ENCODE measurements around the gene FOXS1. TPM values are rescaled to one million over a fixed set of nuclear protein-coding genes. Genes with fewer than 3 reads are reported as not detected.
A peak's percentile ranks its signal among the peaks of the same experiment; 100 is the strongest.

The FOXS1 gene
- total and polyA plus RNA-seq, 9 donors = 0.40 to 5.0 (median 0.69) TPM; not detected in 2

DNA sequence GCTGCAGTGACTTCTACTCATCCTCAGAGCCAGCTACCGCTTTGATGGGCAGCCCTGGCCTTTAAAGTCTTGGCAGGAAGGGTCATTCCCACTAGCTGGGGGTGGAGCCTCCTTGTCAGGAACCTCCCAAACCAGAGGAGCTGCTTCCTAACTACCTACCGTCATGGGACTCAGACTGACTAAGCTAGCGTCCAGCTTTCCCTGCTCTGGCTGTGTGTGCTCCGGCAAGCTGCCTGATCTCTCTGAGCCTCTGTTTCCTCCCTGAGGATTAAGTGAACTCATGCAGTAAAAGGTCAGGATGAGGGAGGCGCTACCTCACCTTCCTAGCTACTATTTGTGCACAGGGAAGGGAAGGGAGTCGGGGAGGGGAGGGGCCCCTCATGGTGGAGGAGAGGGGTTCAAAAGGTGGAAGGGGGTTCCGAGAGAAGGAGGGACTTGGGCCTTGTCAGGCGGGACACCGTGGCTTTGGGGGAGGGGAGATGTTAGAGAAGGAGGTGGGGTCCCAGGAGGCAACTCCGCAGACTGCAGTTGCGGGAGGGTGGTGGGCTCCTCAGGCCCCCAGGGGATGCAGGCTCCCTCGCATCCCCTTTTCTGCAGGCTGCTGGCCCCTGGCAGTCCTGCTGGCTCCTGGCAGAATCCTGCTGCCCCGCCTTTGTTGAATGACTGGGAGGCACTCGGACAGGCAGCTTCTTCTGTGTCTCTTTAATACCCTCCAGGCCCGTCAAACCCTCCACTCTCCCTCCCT lies 15.2 kb upstream of the FOXS1 start:
- peak in 2 of 5 donors; percentile 31 to 33 for DNase-seq

DNA sequence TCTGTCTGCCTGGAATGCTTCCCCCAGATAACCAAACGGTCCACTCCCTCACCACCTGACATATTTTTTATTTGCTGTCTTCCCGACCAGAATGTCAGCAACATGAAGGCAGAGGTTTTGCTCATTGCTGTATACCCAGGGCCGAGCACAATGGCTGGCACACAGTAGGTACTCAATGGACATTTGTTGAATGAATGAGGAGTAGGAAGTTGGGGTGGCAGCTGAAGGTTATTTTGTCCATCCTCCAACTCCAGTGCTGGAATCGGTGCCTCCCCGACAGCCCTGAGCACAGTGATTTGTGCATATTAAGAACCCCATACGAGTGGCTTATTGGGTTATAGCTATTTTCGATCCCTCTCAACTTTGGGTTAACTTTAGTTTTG lies 14.6 kb upstream of the FOXS1 start:
- Histone ChIP-seq H3K27me3 (no peaks in the 10 kb centered on the region), H3K4me3 (no peak overlapping the region), H3K4me1 (ENCODE audit: insufficient read depth) (peaks cover 3% of the 10 kb centered on the region), H3K36me3 (no peaks in the 10 kb centered on the region), H3K27ac (no peak overlapping the region), H3K9me3 (no peaks in the 10 kb centered on the region)
- 23 to 34% (median 33%) methylated on average over 7 of the region's 7 CpGs for WGBS, 3 donors
- intact Hi-C loops (cut with DNase I) = loop anchor here in 2 of 4 donors (10.0 kb wide), 1 partner anchor 95 kb away; the partner anchor contains the start of gene PDRG1 (in 2 of the 2)
- TF ChIP-seq EP300 (IDR thresholded peaks at IDR 0.05) = no peak
- no peak for TF ChIP-seq POLR2A (IDR thresholded peaks at IDR 0.05)
- TF ChIP-seq, protein P1, sequence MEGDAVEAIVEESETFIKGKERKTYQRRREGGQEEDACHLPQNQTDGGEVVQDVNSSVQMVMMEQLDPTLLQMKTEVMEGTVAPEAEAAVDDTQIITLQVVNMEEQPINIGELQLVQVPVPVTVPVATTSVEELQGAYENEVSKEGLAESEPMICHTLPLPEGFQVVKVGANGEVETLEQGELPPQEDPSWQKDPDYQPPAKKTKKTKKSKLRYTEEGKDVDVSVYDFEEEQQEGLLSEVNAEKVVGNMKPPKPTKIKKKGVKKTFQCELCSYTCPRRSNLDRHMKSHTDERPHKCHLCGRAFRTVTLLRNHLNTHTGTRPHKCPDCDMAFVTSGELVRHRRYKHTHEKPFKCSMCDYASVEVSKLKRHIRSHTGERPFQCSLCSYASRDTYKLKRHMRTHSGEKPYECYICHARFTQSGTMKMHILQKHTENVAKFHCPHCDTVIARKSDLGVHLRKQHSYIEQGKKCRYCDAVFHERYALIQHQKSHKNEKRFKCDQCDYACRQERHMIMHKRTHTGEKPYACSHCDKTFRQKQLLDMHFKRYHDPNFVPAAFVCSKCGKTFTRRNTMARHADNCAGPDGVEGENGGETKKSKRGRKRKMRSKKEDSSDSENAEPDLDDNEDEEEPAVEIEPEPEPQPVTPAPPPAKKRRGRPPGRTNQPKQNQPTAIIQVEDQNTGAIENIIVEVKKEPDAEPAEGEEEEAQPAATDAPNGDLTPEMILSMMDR (IDR thresholded peaks at IDR 0.05) = no peak
- no peak for DNase-seq

More for the DNA sequence above, 15.2 kb upstream of the FOXS1 start:
- Histone ChIP-seq H3K4me3 (peak overlapping the region; percentile 31), H3K27me3 (no peaks in the 10 kb centered on the region), H3K27ac (no peak overlapping the region), H3K36me3 (no peaks in the 10 kb centered on the region), H3K4me1 (ENCODE audit: insufficient read depth) (peaks cover 3% of the 10 kb centered on the region), H3K9me3 (no peaks in the 10 kb centered on the region)
- TF ChIP-seq EP300 (IDR thresholded peaks at IDR 0.05) = no peak
- TF ChIP-seq, protein P1 (IDR thresholded peaks at IDR 0.05) = no peak
- no peak for TF ChIP-seq POLR2A (IDR thresholded peaks at IDR 0.05)
- intact Hi-C loops (cut with DNase I) = no loop called here
- 3 to 5% (median 4%) methylated on average over 15 of the region's 15 CpGs for WGBS, 3 donors

DNA sequence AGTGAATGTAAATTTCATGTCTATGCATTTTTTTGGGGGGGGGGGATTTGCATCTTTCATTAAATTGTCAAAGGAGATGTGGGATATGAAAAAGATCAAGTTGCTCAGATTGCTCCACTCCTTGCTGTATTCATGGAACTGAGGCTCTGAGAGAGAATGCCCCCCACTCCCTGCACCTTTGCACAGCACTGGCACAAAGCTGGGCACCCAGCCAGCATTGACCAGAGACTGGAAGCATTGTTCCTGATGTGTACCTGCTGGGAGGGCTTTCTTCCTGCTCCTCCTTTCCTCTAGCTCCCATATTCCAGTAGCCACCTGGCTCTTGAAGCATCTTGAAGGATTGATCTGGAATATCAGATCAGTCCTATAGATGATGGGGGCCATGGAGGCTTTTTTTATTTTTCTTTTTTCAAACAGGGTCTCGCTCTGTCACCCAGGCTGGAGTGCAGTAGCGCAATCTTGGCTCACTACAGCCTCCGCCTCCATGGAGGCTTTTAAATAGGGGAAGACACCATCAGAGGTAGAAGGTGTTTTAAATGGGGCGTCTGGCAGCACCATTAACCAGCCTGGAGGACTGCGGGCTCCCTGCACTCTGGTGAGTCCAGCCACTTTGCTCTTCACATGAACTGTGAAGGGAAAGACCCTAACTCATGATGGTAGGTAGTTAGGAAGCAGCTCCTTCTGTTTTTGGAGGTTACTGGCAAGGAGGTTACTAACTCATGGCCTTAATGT lies 14.0 kb upstream of the FOXS1 start:
- TF ChIP-seq EP300 (IDR thresholded peaks at IDR 0.05) (no peak), POLR2A (IDR thresholded peaks at IDR 0.05) (no peak)
- TF ChIP-seq, protein P1 (IDR thresholded peaks at IDR 0.05) = no peak
- peaks cover 3% of the 10 kb centered on the region for H3K4me1 ChIP-seq (ENCODE audit: insufficient read depth)
- intact Hi-C loops (cut with DNase I) = loop anchor here in 2 of 4 donors (10.0 kb wide), 1 partner anchor 95 kb away; the partner anchor contains the start of gene PDRG1 (in 2 of the 2)
- DNase-seq = peak in 2 of 5 donors; percentile 21 to 24
- H3K9me3 ChIP-seq = no peaks in the 10 kb centered on the region
- H3K36me3 ChIP-seq = no peaks in the 10 kb centered on the region
- WGBS, 3 donors = 90 to 97% (median 91%) methylated on average over 5 of the region's 5 CpGs
- no peaks in the 10 kb centered on the region for H3K27me3 ChIP-seq
- no peak overlapping the region for H3K4me3 ChIP-seq
- no peak overlapping the region for H3K27ac ChIP-seq

DNA sequence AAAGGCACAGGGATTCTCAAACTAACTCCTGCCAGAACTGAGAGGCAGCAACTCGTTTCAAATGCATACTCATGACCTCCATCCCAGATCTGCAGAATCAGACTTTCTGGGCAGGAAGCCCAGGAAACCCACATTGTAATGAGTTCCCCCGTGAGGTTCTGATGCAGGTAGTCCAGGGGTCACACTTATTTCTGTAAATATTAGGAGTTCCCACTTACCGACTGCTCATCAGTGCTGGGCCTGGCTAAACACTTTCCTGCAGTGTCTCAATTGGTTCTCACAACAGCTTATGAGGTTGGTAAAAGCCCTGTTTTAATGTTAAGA lies 13.3 kb upstream of the FOXS1 start:
- Histone ChIP-seq H3K36me3 (no peaks in the 10 kb centered on the region), H3K27ac (no peak overlapping the region), H3K9me3 (no peaks in the 10 kb centered on the region), H3K4me3 (no peak overlapping the region), H3K27me3 (no peaks in the 10 kb centered on the region), H3K4me1 (ENCODE audit: insufficient read depth) (peaks cover 3% of the 10 kb centered on the region)
- WGBS, 3 donors = 18 to 38% (median 26%) methylated on average over 3 of the region's 3 CpGs
- TF ChIP-seq, protein P1 (IDR thresholded peaks at IDR 0.05) = no peak
- intact Hi-C loops (cut with DNase I) = loop anchor here in 2 of 4 donors (10.0 kb wide), 1 partner anchor 96 kb away; the partner anchor contains the start of gene PDRG1 (in 2 of the 2)
- no peak for DNase-seq
